GM21723 (cell line): ENCODE results near the gene STEAP1B.
"Not testable (repeated sequence)": the region's sequence is repeated elsewhere in the genome, so short reads cannot be mapped to it uniquely, and the experiment has no call there.

Experiments used
- ATAC-seq: cut with Tn5 transposase; IDR thresholded peaks from one replicate; pipeline ENCODE4 v1.9.1; 2021; ENCODE audit warnings: mild to moderate bottlenecking, moderate library complexity; ENCODE audit not compliant: unreplicated experiment

STEAP1B gene

GRCh38 chr7:22433710-22434460, 66.1 kb downstream of the STEAP1B start:
- ATAC-seq: no peak

GRCh38 chr7:22433165-22433700, 66.8 kb downstream of the STEAP1B start:
- not testable (repeated sequence) for ATAC-seq

- ATAC-seq: no peak
Observed at GRCh38 chr7:22432203-22432718, 67.7 kb downstream of the STEAP1B start.

- no peak for ATAC-seq
Observed at GRCh38 chr7:22430457-22430856, 69.5 kb downstream of the STEAP1B start.

GRCh38 chr7:22429386-22429785, 70.6 kb downstream of the STEAP1B start:
- no peak for ATAC-seq

- ATAC-seq: no peak
Observed at GRCh38 chr7:22427855-22428254, 72.1 kb downstream of the STEAP1B start.

- no peak for ATAC-seq
Observed at GRCh38 chr7:22427104-22427503, 72.9 kb downstream of the STEAP1B start.

GRCh38 chr7:22426463-22427094, 73.4 kb downstream of the STEAP1B start:
- ATAC-seq: peak; percentile 54

GRCh38 chr7:22425361-22425760, 74.6 kb downstream of the STEAP1B start:
- no peak for ATAC-seq

GRCh38 chr7:22422831-22423615, 77.0 kb downstream of the STEAP1B start:
- ATAC-seq: no peak

- ATAC-seq: no peak
Observed at GRCh38 chr7:22420973-22421635, 78.9 kb downstream of the STEAP1B start.

GRCh38 chr7:22420008-22420407, 80.0 kb downstream of the STEAP1B start:
- no peak for ATAC-seq

GRCh38 chr7:22419488-22419887, 80.5 kb downstream of the STEAP1B start:
- ATAC-seq: no peak

GRCh38 chr7:22418251-22419046, 81.5 kb downstream of the STEAP1B start:
- no peak for ATAC-seq

GRCh38 chr7:22417841-22418240, 82.1 kb downstream of the STEAP1B start:
- no peak for ATAC-seq

- no peak for ATAC-seq
Observed at GRCh38 chr7:22417349-22417748, 82.6 kb downstream of the STEAP1B start.

- no peak for ATAC-seq
Observed at GRCh38 chr7:22414424-22414823, 85.6 kb downstream of the STEAP1B start.

GRCh38 chr7:22413211-22413610, 86.8 kb downstream of the STEAP1B start:
- ATAC-seq: no peak

GRCh38 chr7:22411977-22412693, 87.9 kb downstream of the STEAP1B start:
- ATAC-seq: no peak
